GM10266 (cell line): Measurements from ENCODE around the gene C8G.

Source experiments
- DNase-seq: peaks from one replicate; pipeline ENCODE4 v3.0.0; 2012; ENCODE audit errors: extremely low spot score
- CTCF ChIP-seq: IDR thresholded peaks from 2 replicates; pipeline ENCODE4 v1.5.1; 2012; ENCODE audit warnings: mild to moderate bottlenecking, low read depth; ENCODE audit not compliant: control insufficient read depth, insufficient read depth; ENCODE audit errors: missing control alignments

C8G gene

GRCh38 chr9:136956604-136957003 is 11.6 kb downstream of the C8G start:
- no peak for DNase-seq
- TF ChIP-seq CTCF, result no peak

- no peak for TF ChIP-seq CTCF
Observed at GRCh38 chr9:136957461-136957860, 12.4 kb downstream of the C8G start.

GRCh38 chr9:136957901-136958300 is 12.9 kb downstream of the C8G start:
- DNase-seq, result no peak
- no peak for TF ChIP-seq CTCF

More at GRCh38 chr9:136957461-136957860, 12.4 kb downstream of the C8G start:
- no peak for DNase-seq

GRCh38 chr9:136958473-136958872 is 13.4 kb downstream of the C8G start:
- no peak for TF ChIP-seq CTCF
- DNase-seq, result no peak

- DNase-seq, result no peak
- TF ChIP-seq CTCF, result no peak
Observed at GRCh38 chr9:136958898-136959850, 14.1 kb downstream of the C8G start.

GRCh38 chr9:136960212-136960937 is 15.3 kb downstream of the C8G start:
- DNase-seq, result no peak
- no peak for TF ChIP-seq CTCF

- DNase-seq, result no peak
- no peak for TF ChIP-seq CTCF
Observed at GRCh38 chr9:136960938-136961275, 15.9 kb downstream of the C8G start.
